Activated CD8-positive, alpha-beta memory T cell treated with anti-CD3 and anti-CD28 coated beads, Interleukin-2, amount 10 ng/mL, durations not matched to agents 7 days and 5 days (primary cell): ENCODE results near the gene CYSRT1. TPM values are rescaled to one million over a fixed set of nuclear protein-coding genes. Genes with fewer than 3 reads are reported as not detected.
"Not testable (repeated sequence)": the region's sequence is repeated elsewhere in the genome, so short reads cannot be mapped to it uniquely, and the experiment has no call there.

ENCODE experiments used
- ATAC-seq: fragments of 150-1000 bp; cut with Tn5 transposase; one replicate; pipeline ENCODE4 v1.10.0; 2021; ENCODE audit warnings: moderate library complexity
- CTCF ChIA-PET: fragments of 350-600 bp; sonication (Branson Sonifier 250); formaldehyde crosslinking; loops from one replicate; lab custom pipeline; 2021; ENCODE audit warnings: antibody characterized with exemption; lab: Charles Lee
- DNase-seq: peaks from one replicate; pipeline ENCODE4 v3.0.0-alpha.2; 2020
- H3K27ac Mint-ChIP-seq: one replicate; pipeline ENCODE4 v1.8.0; 2021; ENCODE audit warnings: mild to moderate bottlenecking, mixed read lengths
- H3K27me3 Mint-ChIP-seq: one replicate; pipeline ENCODE4 v1.8.0; 2021; ENCODE audit warnings: mixed read lengths
- H3K36me3 Mint-ChIP-seq: one replicate; pipeline ENCODE4 v1.8.0; 2021; ENCODE audit warnings: mild to moderate bottlenecking, mixed read lengths
- H3K4me1 Mint-ChIP-seq: one replicate; pipeline ENCODE4 v1.8.0; 2021; ENCODE audit warnings: mixed read lengths
- H3K4me3 Mint-ChIP-seq: one replicate; pipeline ENCODE4 v1.8.0; 2021; ENCODE audit warnings: mild to moderate bottlenecking, moderate library complexity, mixed read lengths
- H3K9me3 Mint-ChIP-seq: one replicate; pipeline ENCODE4 v1.8.0; 2022; ENCODE audit warnings: low read depth, mixed read lengths
- total RNA-seq, 2 experiments: library from RNA; stranded (reverse); gene quantifications; one replicate each; pipeline ENCODE4 v1.2.3, GENCODE V29; 2021

Gene CYSRT1
- total RNA-seq, 2 experiments from 2014 or later: 0.53 to 0.89 TPM

DNA sequence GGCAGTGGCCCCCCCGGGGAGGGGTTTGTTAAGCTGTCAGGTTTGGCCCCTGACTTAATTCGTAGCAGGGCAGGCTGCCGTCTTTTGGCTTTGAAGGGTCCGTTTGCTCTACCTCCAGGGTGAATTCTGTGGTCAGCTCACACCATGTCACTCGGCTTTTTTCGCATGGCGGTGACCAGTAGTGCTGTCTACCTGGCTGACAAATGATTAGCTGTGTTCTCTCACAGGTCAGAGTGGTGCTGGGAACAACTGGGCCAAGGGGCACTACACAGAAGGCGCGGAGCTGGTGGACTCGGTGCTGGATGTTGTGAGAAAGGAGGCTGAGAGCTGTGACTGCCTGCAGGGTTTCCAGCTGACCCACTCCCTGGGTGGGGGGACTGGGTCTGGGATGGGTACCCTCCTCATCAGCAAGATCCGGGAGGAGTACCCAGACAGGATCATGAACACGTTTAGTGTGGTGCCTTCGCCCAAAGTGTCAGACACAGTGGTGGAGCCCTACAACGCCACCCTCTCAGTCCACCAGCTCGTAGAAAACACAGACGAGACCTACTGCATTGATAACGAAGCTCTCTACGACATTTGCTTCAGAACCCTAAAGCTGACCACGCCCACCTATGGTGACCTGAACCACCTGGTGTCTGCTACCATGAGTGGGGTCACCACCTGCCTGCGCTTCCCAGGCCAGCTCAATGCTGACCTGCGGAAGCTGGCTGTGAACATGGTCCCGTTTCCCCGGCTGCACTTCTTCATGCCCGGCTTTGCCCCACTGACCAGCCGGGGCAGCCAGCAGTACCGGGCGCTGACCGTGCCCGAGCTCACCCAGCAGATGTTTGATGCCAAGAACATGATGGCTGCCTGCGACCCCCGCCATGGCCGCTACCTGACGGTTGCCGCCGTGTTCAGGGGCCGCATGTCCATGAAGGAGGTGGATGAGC lies 17.6 kb downstream of the CYSRT1 start:
- no peak for ATAC-seq
- DNase-seq: peak; percentile 58
- CTCF ChIA-PET: interaction anchor here (1.0 to 6.1 kb wide), 5 partner anchors 12 to 213 kb away, joined by 3 to 46 read pairs (median 3); partner anchors contain the start of genes NELFB and RNF224
- peaks cover 31% of the 10 kb centered on the region for H3K4me1 Mint-ChIP-seq
- no peaks in the 10 kb centered on the region for H3K27me3 Mint-ChIP-seq
- H3K27ac Mint-ChIP-seq: peak overlapping the region; percentile 66
- H3K9me3 Mint-ChIP-seq: no peaks in the 10 kb centered on the region
- peak overlapping the region; percentile 82 for H3K4me3 Mint-ChIP-seq
- H3K36me3 Mint-ChIP-seq: peaks cover 21% of the 10 kb centered on the region

DNA sequence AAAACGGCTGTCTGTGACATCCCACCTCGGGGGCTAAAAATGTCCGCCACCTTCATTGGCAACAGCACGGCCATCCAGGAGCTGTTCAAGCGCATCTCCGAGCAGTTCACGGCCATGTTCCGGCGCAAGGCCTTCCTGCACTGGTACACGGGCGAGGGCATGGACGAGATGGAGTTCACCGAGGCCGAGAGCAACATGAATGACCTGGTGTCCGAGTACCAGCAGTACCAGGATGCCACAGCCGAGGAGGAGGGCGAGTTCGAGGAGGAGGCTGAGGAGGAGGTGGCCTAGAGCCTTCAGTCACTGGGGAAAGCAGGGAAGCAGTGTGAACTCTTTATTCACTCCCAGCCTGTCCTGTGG lies 18.3 kb downstream of the CYSRT1 start:
- peaks cover 29% of the 10 kb centered on the region for H3K4me1 Mint-ChIP-seq
- DNase-seq, H3K27ac Mint-ChIP-seq, ATAC-seq, H3K27me3 Mint-ChIP-seq, H3K9me3 Mint-ChIP-seq: not testable (repeated sequence)
- CTCF ChIA-PET: interaction anchor here (1.0 to 6.1 kb wide), 5 partner anchors 11 to 214 kb away, joined by 3 to 46 read pairs (median 3); partner anchors contain the start of genes NELFB and RNF224
- H3K4me3 Mint-ChIP-seq: peak overlapping the region; percentile 30
- peaks cover 21% of the 10 kb centered on the region for H3K36me3 Mint-ChIP-seq

DNA sequence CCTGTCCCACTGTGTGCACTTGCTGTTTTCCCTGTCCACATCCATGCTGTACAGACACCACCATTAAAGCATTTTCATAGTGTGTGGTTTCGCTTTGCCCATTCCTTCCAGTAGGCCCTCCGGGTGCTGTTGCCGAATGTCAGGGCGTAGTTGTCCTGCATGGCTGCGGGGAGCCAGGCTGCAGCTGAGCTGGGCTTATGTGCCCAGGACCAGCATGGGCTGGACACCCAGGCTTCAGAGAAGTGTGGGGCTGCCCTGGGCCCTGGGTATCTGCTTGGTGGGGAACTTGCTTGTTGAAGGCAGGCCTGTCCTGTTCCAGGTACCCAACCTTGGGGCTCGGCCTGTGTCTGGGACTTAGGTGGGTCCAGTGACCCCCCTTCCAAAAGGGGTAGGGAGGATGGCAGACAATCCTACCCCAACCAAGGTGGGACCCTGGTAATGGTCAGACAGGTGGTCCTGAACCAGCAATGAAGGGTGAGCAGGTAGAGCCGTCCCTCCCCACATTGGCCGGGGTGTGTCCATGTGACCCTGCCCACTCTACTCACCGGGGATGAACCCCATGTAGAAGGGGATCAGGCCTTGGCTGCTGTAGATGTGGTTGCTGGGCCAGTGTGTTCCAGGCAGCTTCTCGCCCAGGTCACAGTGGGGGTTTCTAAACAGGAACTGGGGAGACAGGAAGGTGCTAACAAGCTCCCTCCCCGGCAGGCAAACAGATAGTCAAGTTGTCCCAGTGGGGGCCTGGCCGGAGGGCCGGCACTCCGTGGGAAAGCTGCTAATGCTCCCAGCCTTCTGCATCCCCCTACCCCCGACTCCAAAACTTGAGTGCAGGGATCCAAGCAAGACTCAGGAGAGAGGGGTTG lies 18.9 kb downstream of the CYSRT1 start:
- CTCF ChIA-PET: interaction anchor here (1.4 to 6.1 kb wide), 2 partner anchors 11 to 215 kb away, joined by 3 to 46 read pairs; partner anchors contain the start of gene NELFB
- Mint-ChIP-seq H3K4me1 (peaks cover 23% of the 10 kb centered on the region), H3K27me3 (no peaks in the 10 kb centered on the region), H3K9me3 (no peaks in the 10 kb centered on the region), H3K36me3 (peaks cover 21% of the 10 kb centered on the region), H3K27ac (no peak overlapping the region), H3K4me3 (peak overlapping the region; percentile 30)
- DNase-seq (peak; percentile 53), ATAC-seq (no peak)

DNA sequence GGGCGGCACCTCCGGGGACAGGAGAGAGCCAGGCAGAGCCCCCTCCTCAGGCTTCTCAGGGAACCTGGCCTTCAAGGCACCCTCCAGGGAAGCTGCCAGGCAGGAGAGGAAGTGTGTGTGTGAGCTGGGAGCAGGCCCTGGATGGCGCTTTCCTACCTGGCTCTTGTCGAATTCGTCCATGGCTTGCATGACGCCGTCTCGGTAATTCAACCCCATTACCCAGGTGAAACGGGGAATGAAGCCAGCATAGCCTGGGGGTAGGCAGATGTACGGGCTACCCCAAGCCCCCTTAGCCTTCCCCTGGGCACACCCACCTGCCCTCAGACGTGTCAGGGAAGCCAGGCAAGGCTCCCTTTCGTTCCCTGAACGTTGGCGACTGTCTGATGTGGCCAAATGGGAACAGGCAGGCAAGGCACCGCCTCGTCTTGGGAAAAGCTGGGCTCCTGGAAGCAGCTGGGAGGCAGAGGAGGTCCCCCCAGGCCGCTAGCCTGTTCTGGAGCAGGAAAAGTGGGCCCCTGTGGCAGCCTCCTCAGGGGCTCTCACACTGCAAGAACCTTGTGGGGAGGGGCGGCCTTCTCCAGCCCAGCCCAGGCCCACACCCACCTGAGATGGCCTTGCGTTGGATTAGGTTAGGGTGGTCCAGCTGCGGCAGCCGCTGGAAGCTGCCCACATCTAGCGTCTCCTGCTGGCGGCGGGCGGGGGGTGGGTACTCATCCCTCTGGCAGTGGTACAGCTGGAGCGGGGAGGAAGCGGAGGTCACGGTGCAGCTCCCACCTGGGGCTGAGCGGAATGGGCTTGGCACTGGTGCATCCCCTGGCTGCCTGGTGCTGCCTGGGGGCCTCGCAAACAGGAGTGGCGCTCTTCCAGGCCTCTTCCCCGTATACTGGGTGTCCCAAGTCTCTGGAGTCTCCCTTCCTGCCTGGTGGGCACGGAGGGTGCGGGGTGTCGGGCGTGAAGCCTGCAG lies 19.8 kb downstream of the CYSRT1 start:
- Mint-ChIP-seq H3K4me3 (no peak overlapping the region), H3K27me3 (no peaks in the 10 kb centered on the region), H3K27ac (no peak overlapping the region), H3K4me1 (peaks cover 19% of the 10 kb centered on the region), H3K36me3 (peaks cover 21% of the 10 kb centered on the region), H3K9me3 (no peaks in the 10 kb centered on the region)
- no peak for DNase-seq
- no peak for ATAC-seq
- CTCF ChIA-PET: interaction anchor here (1.5 to 6.1 kb wide), 3 partner anchors 8 to 10 kb away, joined by 3 to 46 read pairs (median 23); partner anchors contain the start of gene NELFB

DNA sequence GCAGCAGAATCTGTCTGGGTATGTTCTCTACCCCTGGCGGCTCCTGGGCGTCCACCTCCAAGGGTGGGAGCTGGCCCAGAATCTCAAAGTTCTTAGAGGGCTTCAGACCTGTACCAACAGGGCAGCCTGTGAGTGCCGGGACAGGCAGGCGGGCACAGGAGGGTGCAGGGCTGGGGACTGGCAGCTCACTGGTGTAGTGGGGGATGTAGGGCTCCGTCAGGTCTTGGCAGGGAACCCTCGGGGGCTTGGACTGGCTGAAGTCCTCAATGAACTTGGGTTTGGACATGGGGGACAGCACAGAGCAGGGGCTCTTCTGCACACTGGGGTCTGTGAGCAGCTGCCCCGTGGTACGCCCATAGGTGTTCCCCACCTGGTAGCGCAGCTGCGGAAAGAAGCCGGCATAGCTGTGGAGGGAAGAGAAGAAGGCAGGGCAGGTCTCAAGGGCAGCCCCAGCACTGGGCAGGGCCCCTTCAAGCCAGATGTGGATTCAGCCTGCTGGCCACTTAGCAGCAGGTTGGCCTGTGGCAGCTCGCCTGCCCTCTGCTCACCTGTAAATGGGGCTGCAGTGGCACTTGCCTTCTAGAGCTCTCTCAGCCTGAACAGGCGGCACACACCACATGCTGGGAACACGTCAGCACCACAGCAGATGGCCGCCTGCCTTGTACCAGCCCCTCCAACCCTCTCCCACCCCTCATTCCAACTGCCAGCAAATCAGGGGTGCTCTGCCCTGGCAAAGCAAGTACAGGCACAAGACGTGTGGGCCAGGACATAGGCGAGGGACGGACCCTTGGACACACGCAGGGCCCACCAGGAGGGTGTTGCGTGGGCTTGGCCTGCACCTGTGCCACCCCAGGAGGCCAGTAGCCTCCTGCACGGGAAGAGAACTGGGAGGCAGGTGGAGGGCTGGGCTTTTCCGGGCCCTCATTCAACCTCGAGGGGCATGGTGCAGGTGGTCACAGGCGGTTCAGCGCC lies 20.8 kb downstream of the CYSRT1 start:
- Mint-ChIP-seq H3K4me3 (no peak overlapping the region), H3K27me3 (no peaks in the 10 kb centered on the region), H3K27ac (no peak overlapping the region), H3K36me3 (peaks cover 21% of the 10 kb centered on the region), H3K4me1 (peaks cover 19% of the 10 kb centered on the region), H3K9me3 (no peaks in the 10 kb centered on the region)
- no peak for DNase-seq
- CTCF ChIA-PET: interaction anchor here (1.5 to 5.2 kb wide), 2 partner anchors 9 kb away, joined by 3 to 23 read pairs; no protein-coding TSS in a partner anchor
- ATAC-seq: no peak

DNA sequence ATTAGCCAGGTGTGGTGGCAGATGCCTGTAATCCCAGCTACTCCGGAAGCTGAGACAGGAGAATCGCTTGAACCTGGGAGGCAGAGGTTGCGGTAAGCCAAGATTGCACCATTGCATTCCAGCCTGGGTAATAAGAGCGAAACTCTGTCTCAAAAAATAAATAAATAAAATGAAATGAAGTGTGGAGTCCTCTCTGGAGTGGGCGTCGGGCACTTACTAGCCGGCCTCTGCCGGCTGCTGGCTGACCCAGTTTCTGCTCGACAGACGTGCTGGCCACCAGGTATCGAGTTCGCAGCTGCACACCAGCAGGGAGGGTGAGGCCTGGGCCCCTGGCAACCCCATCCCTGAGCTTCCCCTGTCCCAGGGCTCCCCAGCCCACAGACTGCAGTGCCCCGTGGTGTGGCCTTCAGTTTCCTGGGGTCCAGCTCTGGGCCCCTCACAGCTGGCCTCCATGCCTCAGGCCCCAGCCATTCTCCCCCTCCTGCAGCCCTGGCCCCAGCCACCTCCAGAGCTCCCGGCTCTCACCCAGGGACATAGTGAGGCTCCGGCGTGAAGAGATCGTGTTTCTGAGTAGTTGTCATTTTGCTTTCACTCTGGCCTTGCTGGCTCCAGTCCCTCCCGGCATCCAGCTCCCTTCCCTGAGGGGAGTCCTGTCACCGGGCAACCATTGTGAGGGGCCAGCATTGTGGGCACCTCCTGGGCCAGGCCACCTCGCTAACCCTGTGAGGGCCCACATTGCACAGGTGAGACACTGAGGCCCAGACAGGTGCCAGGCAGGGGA lies 22.4 kb downstream of the CYSRT1 start:
- H3K27ac Mint-ChIP-seq: no peak overlapping the region
- CTCF ChIA-PET: interaction anchor here (5.2 kb wide), 1 partner anchor 11 kb away, joined by 23 read pairs; no protein-coding TSS in a partner anchor
- H3K4me3 Mint-ChIP-seq: no peak overlapping the region
- DNase-seq (no peak), ATAC-seq (no peak)
- peaks cover 17% of the 10 kb centered on the region for H3K4me1 Mint-ChIP-seq
- no peaks in the 10 kb centered on the region for H3K27me3 Mint-ChIP-seq
- H3K36me3 Mint-ChIP-seq: peaks cover 12% of the 10 kb centered on the region
- no peaks in the 10 kb centered on the region for H3K9me3 Mint-ChIP-seq

DNA sequence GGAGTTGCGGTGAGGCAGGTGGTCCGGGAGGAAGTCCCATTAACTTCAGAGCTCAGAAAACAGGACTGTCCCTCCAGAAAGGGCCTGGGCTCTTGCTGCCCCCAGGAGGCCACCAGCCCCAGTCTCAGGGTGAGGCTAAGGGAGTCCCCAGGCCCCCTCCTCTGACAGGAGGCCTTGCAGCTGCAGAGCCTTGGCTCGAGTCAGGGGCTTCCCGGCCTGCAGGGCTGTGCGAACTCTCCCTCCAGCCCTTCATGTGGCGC lies 22.9 kb downstream of the CYSRT1 start:
- peaks cover 7% of the 10 kb centered on the region for H3K36me3 Mint-ChIP-seq
- CTCF ChIA-PET: interaction anchor here (5.2 kb wide), 1 partner anchor 11 kb away, joined by 23 read pairs; no protein-coding TSS in a partner anchor

DNA sequence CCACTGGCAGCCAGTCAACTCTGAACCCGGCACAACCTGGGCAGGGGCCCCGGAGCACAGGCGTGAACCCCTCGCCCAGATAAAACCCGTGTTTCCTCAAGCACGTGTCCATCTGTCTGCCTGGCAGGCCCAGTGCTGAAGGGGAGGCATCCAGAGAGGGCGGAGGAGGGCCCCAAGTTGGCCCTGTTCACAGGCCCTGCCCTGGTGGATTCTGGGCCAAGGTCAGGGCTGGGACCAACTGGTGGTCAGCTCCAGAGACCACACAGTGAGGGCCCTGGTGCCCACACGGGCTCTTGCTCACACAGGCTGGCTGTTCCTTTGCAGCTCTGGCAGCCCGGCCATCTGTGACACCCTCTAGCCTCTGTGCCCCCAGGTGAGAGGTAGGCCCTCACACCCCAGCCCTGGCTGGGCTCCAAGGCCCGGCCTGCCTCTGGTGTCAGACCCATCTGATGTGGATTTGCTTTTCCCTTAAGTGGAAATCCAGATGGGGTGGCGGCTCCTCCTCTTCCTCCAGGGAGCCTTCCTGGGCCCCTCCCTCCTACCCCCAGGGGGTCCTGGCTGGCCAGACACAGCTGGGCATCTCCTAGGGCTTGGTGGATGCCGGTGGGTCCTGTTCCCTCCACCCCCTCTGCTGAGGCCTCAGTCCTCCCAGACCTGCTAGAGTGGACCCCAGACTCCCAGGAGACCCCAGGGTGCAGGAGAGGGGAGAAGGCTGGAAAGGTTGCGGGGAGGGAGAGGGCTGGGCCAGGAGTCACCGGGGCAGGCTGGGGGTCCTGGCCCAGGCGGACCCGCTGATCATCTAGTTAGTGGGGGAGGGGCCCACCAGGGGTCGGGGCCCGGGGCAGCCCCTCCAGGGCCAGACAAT lies 25.6 kb downstream of the CYSRT1 start:
- peaks cover 4% of the 10 kb centered on the region for H3K4me1 Mint-ChIP-seq
- ATAC-seq (no peak), DNase-seq (no peak)
- CTCF ChIA-PET: interaction anchor here (1.2 kb wide), 1 partner anchor 12 kb away, joined by 5 read pairs; no protein-coding TSS in a partner anchor
- H3K27me3 Mint-ChIP-seq: no peaks in the 10 kb centered on the region
- H3K9me3 Mint-ChIP-seq: no peaks in the 10 kb centered on the region
- H3K4me3 Mint-ChIP-seq: no peak overlapping the region
- no peaks in the 10 kb centered on the region for H3K36me3 Mint-ChIP-seq
- H3K27ac Mint-ChIP-seq: no peak overlapping the region

More for the DNA sequence above, 22.9 kb downstream of the CYSRT1 start:
- ATAC-seq (no peak), DNase-seq (no peak)
- no peak overlapping the region for H3K4me3 Mint-ChIP-seq
- no peaks in the 10 kb centered on the region for H3K9me3 Mint-ChIP-seq
- peaks cover 12% of the 10 kb centered on the region for H3K4me1 Mint-ChIP-seq
- H3K27me3 Mint-ChIP-seq: no peaks in the 10 kb centered on the region
- no peak overlapping the region for H3K27ac Mint-ChIP-seq

DNA sequence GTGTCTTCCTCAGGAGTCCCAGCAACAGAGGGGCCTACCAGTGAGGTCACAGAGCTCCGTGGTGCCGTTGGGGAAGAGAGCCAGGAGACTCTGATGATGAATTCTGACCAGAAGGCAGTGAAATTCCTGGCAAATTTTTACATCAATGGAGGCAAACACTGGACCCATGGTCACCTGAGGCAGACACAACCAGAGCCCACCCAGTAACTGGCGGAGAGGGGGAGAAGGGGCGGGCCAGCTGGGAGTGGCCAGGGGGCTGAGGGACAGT lies 26.2 kb downstream of the CYSRT1 start, which contains the start of gene STPG3:
STPG3 (plus strand) TSS at position 93 of the 268 bp plus-strand sequence; CDS start at position 94, 1 bp downstream.
- CTCF ChIA-PET: interaction anchor here (1.2 kb wide), 1 partner anchor 13 kb away, joined by 5 read pairs; no protein-coding TSS in a partner anchor
- DNase-seq: no peak
- H3K36me3 Mint-ChIP-seq: no peaks in the 10 kb centered on the region
- no peak within 1 kb of the TSS for H3K4me3 Mint-ChIP-seq
- H3K27ac Mint-ChIP-seq: no peak within 1 kb of the TSS
- peaks cover 7% of the 10 kb centered on the region for H3K4me1 Mint-ChIP-seq
- no peak for ATAC-seq
- H3K27me3 Mint-ChIP-seq: no peaks in the 10 kb centered on the region
- H3K9me3 Mint-ChIP-seq: no peaks in the 10 kb centered on the region

DNA sequence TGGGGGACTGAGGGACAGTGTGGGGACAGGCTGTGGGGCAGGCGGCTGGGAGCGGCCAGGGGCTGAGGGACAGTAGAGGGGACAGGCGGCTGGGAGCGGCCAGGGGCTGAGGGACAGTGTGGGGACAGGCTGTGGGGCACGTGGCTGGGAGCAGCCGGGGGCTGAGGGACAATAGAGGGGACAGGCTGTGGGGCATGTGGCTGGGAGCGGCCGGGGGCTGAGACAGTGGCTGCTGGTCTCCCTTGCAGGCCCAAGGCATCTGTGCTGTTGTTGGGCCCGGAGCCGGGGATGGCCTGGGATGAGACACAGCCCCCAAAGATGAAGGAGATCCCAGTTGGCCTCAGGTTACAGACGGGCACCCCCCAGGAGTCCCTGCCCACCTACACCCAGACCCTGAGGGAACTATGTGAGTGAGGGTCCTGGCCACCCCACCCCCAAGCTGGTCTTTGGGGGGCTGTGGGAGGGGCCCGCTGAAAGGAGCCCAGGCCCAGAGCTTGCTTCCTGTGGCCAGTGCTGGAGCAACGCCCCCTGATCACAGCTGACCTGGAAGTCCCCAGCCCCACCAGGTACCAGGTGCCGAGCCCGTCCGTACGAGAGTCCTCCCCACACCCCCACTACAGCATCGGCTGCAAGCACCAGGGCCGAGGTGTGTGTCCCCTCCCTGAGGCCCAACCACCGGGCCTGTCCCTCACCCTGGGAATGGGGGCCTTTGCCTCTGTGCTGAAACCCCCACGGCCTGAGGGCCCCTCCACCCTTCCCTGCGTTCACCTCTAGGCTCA lies 26.7 kb downstream of the CYSRT1 start:
- no peaks in the 10 kb centered on the region for H3K27me3 Mint-ChIP-seq
- no peak for ATAC-seq
- DNase-seq: no peak
- CTCF ChIA-PET: interaction anchor here (1.2 to 5.4 kb wide), 3 partner anchors 10 to 15 kb away, joined by 5 to 46 read pairs (median 5); partner anchors contain the start of gene TUBB4B
- peaks cover 3% of the 10 kb centered on the region for H3K36me3 Mint-ChIP-seq
- H3K4me1 Mint-ChIP-seq: peaks cover 12% of the 10 kb centered on the region
- no peak overlapping the region for H3K27ac Mint-ChIP-seq
- no peak overlapping the region for H3K4me3 Mint-ChIP-seq
- H3K9me3 Mint-ChIP-seq: no peaks in the 10 kb centered on the region
